Lung (tissue), 12 donors: Measurements from ENCODE around the gene ZBTB7B. TPM values are rescaled to one million over a fixed set of nuclear protein-coding genes. Genes with fewer than 3 reads are reported as not detected.

Experiments
- ATAC-seq: fragments of 200-7000 bp; cut with Tn5 transposase; one replicate; pipeline ENCODE4 v1.9.1; 2020; ENCODE audit warnings: moderate number of reproducible peaks; ENCODE audit not compliant: insufficient read depth, low FRiP score
- DNase-seq, 3 donors: peaks; one replicate each; pipeline ENCODE4 v3.0.0-alpha.2; 2013 to 2017
- H3K27ac ChIP-seq, 2 donors: one replicate each; pipeline ENCODE4 v1.5.1; 2013; ENCODE audit warnings: mild to moderate bottlenecking in 2 of 2, moderate library complexity in 2 of 2, control low read depth in 1 of 2, inconsistent platforms in 1 of 2, low read depth in 1 of 2, low read length in 1 of 2
- H3K27me3 ChIP-seq, 3 donors: one replicate each; pipeline ENCODE4 v1.5.1; 2013; ENCODE audit warnings: low read length in 2 of 3; ENCODE audit not compliant: control insufficient read depth in 3 of 3, insufficient read depth in 3 of 3
- H3K36me3 ChIP-seq, 4 donors: one replicate each; pipeline ENCODE4 v1.5.1; 2013; ENCODE audit warnings: low read length in 4 of 4, mild to moderate bottlenecking in 1 of 4, moderate library complexity in 1 of 4; ENCODE audit not compliant: control insufficient read depth in 4 of 4, insufficient read depth in 4 of 4
- H3K4me1 ChIP-seq, 5 donors: one replicate each; pipeline ENCODE4 v1.5.1; 2013; ENCODE audit warnings: low read length in 5 of 5, mild to moderate bottlenecking in 2 of 5, moderate library complexity in 1 of 5; ENCODE audit not compliant: control insufficient read depth in 5 of 5, insufficient read depth in 5 of 5
- H3K4me3 ChIP-seq: one replicate; pipeline ENCODE4 v1.5.1; 2013; ENCODE audit warnings: mild to moderate bottlenecking, control low read depth, moderate library complexity
- H3K9ac ChIP-seq, 2 donors: one replicate each; pipeline ENCODE4 v1.5.1; 2013; ENCODE audit warnings: low read length in 2 of 2, control low read depth in 1 of 2; ENCODE audit not compliant: insufficient read depth in 1 of 2
- H3K9me3 ChIP-seq, 4 donors: one replicate each; pipeline ENCODE4 v1.5.1; 2013; ENCODE audit warnings: low read length in 3 of 4, mild to moderate bottlenecking in 1 of 4, moderate library complexity in 1 of 4; ENCODE audit not compliant: control insufficient read depth in 4 of 4, insufficient read depth in 3 of 4
- WGBS, 2 donors: extraction: QIAGEN DNeasy Blood & Tissue Kit; methylation state at CpG; one replicate each; pipeline ENCODE4 v1.1.7; 2013; 5-methylcytosine and 5-hydroxymethylcytosine counted together
- polyA plus RNA-seq, 2 donors: library from polyadenylated mRNA; stranded (reverse); fragments of 200-250 nt; gene quantifications; one replicate each; pipeline ENCODE4 v1.2.1, GENCODE V29; 2013
- total RNA-seq, 2 donors: library from RNA; depleted of rRNA in 1 of 2; stranded (reverse); fragments of >200 nt in 1 of 2; gene quantifications; one replicate each; pipeline ENCODE4 v1.2.1, GENCODE V29; 2014 to 2021
- TF ChIP-seq, protein P1 (sequence below): IDR thresholded peaks from 2 replicates; pipeline ENCODE4 v1.5.1; 2012; ENCODE audit warnings: mild to moderate bottlenecking; ENCODE audit errors: control extremely low read depth, extremely low read depth
- donor health status: control.
- donor health status: control.
- donor health status: Bipolar disorder and iron deficiency.
- donor health status: healthy.
- donor health status: DM: yes; HTN: yes; CAD: no.

The ZBTB7B gene
- total and polyA plus RNA-seq, 4 donors = 41.9 to 83.3 (median 55.2) TPM

- H3K27ac ChIP-seq = no peak overlapping the region
- DNase-seq (no peak), ATAC-seq (no peak)
- no peaks in the 10 kb centered on the region for H3K36me3 ChIP-seq
- no peak overlapping the region for H3K9ac ChIP-seq
- H3K4me3 ChIP-seq = no peak overlapping the region
- H3K27me3 ChIP-seq = no peaks in the 10 kb centered on the region
- peaks cover 0 to 8% (median 4%) of the 10 kb centered on the region in 5 donors for H3K4me1 ChIP-seq
- H3K9me3 ChIP-seq = no peaks in the 10 kb centered on the region
- TF ChIP-seq, protein P1, sequence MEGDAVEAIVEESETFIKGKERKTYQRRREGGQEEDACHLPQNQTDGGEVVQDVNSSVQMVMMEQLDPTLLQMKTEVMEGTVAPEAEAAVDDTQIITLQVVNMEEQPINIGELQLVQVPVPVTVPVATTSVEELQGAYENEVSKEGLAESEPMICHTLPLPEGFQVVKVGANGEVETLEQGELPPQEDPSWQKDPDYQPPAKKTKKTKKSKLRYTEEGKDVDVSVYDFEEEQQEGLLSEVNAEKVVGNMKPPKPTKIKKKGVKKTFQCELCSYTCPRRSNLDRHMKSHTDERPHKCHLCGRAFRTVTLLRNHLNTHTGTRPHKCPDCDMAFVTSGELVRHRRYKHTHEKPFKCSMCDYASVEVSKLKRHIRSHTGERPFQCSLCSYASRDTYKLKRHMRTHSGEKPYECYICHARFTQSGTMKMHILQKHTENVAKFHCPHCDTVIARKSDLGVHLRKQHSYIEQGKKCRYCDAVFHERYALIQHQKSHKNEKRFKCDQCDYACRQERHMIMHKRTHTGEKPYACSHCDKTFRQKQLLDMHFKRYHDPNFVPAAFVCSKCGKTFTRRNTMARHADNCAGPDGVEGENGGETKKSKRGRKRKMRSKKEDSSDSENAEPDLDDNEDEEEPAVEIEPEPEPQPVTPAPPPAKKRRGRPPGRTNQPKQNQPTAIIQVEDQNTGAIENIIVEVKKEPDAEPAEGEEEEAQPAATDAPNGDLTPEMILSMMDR = no peak
- whole genome bisulfite sequencing, 2 donors = 91 to 92% methylated on average over 14 of the region's 14 CpGs
These were observed 37.9 kb downstream of the ZBTB7B start for GRCh38 chr1:155040358-155041093.

- WGBS, 2 donors = 83 to 86% methylated on average over 5 of the region's 5 CpGs
- H3K9ac ChIP-seq = no peak overlapping the region
These were observed 40.2 kb downstream of the ZBTB7B start for GRCh38 chr1:155042789-155043188.

GRCh38 chr1:155043301-155043702 lies 40.7 kb downstream of the ZBTB7B start:
- no peaks in the 10 kb centered on the region for H3K36me3 ChIP-seq
- no peak overlapping the region for H3K9ac ChIP-seq
- H3K4me3 ChIP-seq = no peak overlapping the region
- DNase-seq (no peak), ATAC-seq (no peak)
- H3K9me3 ChIP-seq = no peaks in the 10 kb centered on the region
- no peak overlapping the region for H3K27ac ChIP-seq
- peaks cover 0 to 7% (median 4%) of the 10 kb centered on the region in 5 donors for H3K4me1 ChIP-seq
- WGBS, 2 donors = 75 to 93% methylated on average over 12 of the region's 12 CpGs
- H3K27me3 ChIP-seq = no peaks in the 10 kb centered on the region
- TF ChIP-seq, protein P1 = no peak

More at GRCh38 chr1:155042789-155043188, 40.2 kb downstream of the ZBTB7B start:
- H3K27ac ChIP-seq = no peak overlapping the region
- H3K4me3 ChIP-seq = no peak overlapping the region
- TF ChIP-seq, protein P1 = no peak
- H3K4me1 ChIP-seq = peaks cover 0 to 7% (median 4%) of the 10 kb centered on the region in 5 donors
- no peak for ATAC-seq
- no peaks in the 10 kb centered on the region for H3K27me3 ChIP-seq
- DNase-seq = no peak
- no peaks in the 10 kb centered on the region for H3K36me3 ChIP-seq
- H3K9me3 ChIP-seq = no peaks in the 10 kb centered on the region
